AG10803 (cell line): ENCODE results near the gene PWP2.

ENCODE experiments used
- DNase-seq: peaks from one replicate; pipeline ENCODE4 v3.0.0; 2010; ENCODE audit warnings: low read depth
- H3K4me3 ChIP-seq: 2 replicates; pipeline ENCODE4 v1.5.1; 2011; ENCODE audit warnings: mild to moderate bottlenecking, low read length, control low read depth
- TF ChIP-seq, protein P1 (sequence below): conservative IDR thresholded peaks from 2 replicates; pipeline ENCODE4 v1.5.1; 2011; ENCODE audit warnings: mild to moderate bottlenecking, low read length, control low read depth, inconsistent platforms

The PWP2 gene

DNA sequence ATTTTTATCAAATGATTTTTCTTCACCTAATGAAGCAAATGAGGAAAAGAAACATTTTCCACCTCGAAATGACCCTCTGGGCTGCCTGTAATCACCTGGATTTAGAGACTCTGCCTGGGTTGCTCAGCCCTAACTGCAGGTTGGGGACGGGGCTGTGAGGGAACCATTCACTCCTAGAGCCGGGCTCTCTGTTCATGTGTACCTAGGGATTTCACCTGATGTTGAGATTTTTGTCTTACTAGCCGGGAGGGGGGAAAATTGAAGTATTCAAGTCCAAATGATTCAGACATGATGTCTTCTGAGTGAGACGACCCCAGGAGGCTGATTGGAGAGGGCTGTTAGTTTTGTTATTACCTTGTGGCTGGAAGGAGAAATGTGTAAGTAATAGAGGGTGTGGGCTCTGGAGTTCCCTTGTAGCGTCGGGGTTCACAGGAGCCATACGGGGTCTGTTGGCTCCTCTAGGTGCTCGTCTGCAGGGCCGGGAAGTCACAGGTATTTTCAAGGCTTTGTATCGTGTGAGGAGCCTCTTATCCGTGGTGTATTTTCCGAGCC lies 42.3 kb upstream of the PWP2 start:
- no peak overlapping the region for H3K4me3 ChIP-seq
- TF ChIP-seq, protein P1, sequence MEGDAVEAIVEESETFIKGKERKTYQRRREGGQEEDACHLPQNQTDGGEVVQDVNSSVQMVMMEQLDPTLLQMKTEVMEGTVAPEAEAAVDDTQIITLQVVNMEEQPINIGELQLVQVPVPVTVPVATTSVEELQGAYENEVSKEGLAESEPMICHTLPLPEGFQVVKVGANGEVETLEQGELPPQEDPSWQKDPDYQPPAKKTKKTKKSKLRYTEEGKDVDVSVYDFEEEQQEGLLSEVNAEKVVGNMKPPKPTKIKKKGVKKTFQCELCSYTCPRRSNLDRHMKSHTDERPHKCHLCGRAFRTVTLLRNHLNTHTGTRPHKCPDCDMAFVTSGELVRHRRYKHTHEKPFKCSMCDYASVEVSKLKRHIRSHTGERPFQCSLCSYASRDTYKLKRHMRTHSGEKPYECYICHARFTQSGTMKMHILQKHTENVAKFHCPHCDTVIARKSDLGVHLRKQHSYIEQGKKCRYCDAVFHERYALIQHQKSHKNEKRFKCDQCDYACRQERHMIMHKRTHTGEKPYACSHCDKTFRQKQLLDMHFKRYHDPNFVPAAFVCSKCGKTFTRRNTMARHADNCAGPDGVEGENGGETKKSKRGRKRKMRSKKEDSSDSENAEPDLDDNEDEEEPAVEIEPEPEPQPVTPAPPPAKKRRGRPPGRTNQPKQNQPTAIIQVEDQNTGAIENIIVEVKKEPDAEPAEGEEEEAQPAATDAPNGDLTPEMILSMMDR = no peak
- DNase-seq = no peak

- TF ChIP-seq, protein P1 = no peak
- DNase-seq = peak; percentile 7
- H3K4me3 ChIP-seq = no peak overlapping the region
Observed at GRCh38 chr21:44065428-44065827, 41.8 kb upstream of the PWP2 start.

DNA sequence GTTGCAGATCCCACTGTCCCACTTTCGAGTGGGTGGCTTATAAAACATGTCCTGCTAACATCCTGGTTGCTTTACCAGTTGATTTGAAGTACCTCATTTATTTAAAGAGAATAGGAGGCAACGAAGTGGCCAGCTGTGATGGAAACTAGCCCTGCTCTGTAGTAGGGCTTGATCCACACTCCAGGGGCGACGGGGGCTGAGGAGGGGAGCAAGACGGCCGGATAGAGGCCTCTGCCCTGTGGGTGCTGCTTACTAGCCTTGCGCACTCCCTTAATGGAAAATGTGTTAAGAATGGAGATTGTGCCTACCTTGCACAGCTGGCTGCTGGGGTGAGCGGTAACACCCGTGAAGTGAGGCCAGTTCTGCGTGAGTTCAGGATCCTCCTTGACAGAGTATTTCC lies 41.1 kb upstream of the PWP2 start:
- TF ChIP-seq, protein P1 = no peak
- H3K4me3 ChIP-seq = no peak overlapping the region
- no peak for DNase-seq

DNA sequence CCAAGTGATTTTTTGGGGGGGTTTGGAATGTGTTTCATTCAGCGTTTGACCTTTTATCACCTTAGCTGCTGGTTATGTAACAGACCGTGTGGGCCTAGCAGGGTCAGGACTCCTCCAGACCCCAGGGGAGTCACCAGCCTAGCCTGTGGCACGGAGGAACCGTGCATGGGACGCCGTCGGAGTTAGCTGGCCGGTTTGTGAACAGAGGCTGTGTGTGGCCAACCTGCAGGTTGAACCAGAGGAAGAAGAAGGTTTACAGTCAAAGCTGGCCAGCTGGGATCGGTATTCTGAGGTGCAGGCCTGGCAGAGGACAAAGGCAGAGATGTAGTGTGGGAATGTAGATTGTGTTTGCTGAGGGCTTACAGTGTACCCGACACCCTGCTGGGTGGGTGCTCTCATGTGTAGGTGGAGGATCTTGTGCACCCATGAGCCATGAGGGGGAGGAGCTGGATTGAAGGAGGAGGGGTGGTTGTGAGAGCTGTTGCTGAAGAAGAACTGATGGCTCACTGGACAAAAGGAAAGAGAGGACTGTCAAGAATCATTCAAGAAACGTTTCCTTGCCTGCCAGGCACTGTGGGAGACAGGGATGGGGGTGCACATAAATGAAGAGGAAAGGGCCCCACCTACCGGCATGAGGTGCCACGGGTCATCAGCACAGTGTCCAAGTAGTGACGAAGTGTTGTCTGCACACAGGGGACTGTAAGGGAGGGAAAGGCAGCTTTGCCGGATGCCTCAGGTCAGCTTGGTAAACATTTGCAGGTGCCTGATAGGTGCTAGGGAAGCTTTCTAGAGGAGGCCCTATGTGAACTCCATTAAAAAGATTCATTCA lies 40.0 kb upstream of the PWP2 start:
- TF ChIP-seq, protein P1 = no peak
- H3K4me3 ChIP-seq = no peak overlapping the region
- DNase-seq = no peak

DNA sequence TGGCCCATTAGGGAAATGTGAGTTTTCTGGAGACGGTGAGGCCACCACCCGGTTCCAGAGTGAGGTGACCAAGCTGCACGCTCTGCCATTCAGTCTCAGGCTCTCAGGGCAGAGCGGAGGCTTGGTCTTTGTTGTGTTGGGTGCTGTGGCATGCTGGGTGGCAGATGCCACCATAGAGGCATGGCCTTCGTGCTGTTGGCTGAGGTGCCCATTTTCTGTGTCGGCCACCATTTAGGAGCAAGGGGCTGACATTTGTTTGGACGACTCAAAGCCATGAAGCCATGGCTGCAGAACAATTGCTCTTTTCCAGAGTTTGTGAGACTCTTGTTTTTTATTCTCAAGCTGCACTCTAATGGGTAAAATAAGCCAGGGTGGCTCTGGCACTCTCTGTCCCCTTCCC lies 36.8 kb upstream of the PWP2 start:
- TF ChIP-seq, protein P1 = no peak
- H3K4me3 ChIP-seq = no peak overlapping the region
- DNase-seq = no peak

DNA sequence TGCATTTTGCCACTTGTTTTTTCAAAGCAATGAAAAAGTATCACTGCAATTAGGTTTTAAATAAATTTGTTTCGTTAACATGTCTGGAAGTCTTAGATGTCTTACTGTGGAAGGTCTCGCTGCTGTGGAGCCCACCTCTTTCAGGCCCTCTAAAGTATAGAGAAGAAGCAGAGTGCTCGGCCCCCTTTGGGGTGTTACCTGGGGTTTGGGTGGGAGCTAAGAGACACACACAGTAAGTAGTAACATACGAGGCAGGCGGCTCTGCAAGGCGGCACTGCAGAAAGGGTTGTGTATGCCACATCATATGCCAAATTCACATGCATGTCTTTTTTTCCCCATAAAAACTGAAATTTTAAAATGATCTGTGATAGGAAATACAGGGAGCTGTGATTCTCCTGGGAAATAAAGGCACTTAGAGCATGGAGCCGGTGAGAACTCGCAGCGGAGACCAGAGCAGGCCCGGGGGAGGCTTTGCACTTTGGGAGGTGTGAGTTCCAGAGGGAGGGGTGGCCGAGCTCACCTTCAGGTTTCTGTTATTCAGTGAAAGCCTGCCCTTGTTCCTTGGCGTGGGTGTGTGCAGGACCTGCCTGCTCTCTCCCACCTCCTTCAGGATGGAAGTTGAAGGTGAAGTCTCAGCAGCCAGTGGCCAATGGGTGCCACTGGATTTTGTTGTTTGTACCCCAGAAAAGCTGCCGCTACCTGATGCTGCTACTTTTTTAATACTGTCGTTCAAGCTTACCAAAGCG lies 35.7 kb upstream of the PWP2 start:
- TF ChIP-seq, protein P1 = no peak
- no peak overlapping the region for H3K4me3 ChIP-seq
- DNase-seq = no peak

DNA sequence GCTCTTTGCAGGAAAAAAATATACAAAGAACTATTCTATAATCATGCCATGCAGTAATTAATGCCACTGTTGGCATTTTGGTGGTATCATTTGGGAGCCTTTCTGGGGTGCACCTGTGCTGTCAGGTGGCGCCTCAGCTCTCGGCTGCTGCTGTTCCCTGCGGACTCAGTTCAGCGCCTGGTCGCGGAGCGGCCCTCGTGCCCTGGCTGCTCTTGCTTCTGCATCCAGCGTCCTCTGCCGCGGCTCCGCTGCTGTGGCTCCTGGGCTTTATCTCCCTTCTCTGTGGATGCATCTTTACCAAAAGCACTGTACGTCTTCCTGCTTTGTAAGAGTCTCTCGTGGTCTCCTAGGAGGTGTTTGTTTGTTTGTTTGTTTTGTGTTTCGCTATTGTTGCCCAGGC lies 35.1 kb upstream of the PWP2 start:
- TF ChIP-seq, protein P1 = no peak
- DNase-seq = no peak
- H3K4me3 ChIP-seq = no peak overlapping the region
